ENCODE data around the gene THAP6. TPM values are rescaled to one million over a fixed set of nuclear protein-coding genes. Genes with fewer than 3 reads are reported as not detected.
"Not testable (repeated sequence)": the region's sequence is repeated elsewhere in the genome, so short reads cannot be mapped to it uniquely, and the experiment has no call there.

Gene THAP6
- total RNA-seq, 1 experiment from 2014 or later, result 25.5 TPM

DNA sequence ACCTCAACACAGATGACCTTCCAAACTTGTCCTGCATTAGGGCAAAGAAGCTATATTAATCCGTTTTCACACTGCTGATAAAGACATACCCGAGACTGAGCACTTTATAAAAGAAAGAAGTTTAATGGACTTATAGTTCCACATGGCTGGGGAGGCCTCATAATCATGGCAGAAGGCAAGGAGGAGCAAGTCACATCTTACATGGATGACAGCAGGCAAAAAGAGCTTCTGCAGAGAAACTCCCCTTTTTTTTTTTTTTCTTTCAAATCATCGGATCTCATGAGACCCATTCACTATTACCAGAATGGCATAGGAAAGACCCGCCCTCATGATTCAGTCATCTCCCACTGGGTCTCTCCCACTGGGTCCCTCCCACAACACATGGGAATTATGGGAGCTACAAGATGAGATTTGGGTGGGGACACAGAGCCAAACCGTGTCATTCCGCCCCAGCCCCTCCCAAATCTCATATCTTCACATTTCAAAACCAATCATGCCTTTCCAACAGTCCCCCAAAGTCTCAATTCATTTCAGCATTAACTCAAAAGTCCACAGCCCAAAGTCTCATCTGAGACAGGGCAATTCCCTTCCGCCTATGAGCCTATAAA lies 17.4 kb downstream of the THAP6 start:
- POLR2A ChIA-PET; RAD21 ChIA-PET (ENCODE audit: low non-redundant PET in 1 of 2, low total read pairs in 2 of 2, uncharacterized antibody in 2 of 2, unreplicated experiment in 2 of 2): not testable (repeated sequence)
- H3K36me3 ChIP-seq (ENCODE audit: control insufficient read depth in 1 of 2, insufficient read depth in 2 of 2, low read length in 2 of 2), result peaks cover 9 to 12% of the 10 kb centered on the region in 2 experiments; a peak in 3 of 4 replicates

DNA sequence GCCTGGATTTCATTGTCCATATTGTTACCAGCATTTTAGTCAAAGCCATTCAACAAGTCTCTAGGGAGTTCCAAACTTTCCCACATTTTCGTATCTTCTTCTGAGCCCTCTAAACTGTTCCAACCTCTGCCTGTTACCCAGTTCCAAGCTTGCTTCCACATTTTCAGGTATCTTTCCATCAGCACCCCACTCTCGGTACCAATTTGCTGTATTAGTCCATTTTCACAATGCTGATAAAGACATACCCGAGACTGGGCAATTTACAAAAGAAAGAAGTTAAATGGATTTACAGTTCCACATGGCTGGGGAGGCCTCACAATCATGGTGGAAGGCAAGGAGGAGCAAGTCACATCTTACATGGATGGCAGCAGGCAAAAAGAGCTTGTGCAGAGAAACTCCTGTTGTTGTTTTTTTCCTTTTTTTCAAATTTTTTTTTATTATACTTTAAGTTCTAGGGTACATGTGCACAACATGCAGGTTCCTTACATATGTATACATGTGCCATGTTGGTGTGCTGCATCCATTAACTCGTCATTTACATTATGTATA lies 19.1 kb downstream of the THAP6 start:
- POLR2A ChIA-PET; H3K36me3 ChIP-seq (ENCODE audit: control insufficient read depth in 1 of 2, insufficient read depth in 2 of 2, low read length in 2 of 2); H2AFZ ChIP-seq (ENCODE audit: low read depth, low read length, poor library complexity, severe bottlenecking); H3K27ac ChIP-seq (ENCODE audit: low read depth, low read length); CTCF ChIA-PET; H3K4me2 ChIP-seq (ENCODE audit: low read length); H3K27me3 ChIP-seq (ENCODE audit: insufficient read depth, low read length); H3K9me2 ChIP-seq (ENCODE audit: insufficient read depth); ATAC-seq; intact Hi-C loops (cut with micrococcal nuclease); RAD21 ChIA-PET (ENCODE audit: low non-redundant PET in 1 of 2, low total read pairs in 2 of 2, uncharacterized antibody in 2 of 2, unreplicated experiment in 2 of 2); H4K20me1 ChIP-seq (ENCODE audit: insufficient read depth); BruUV-seq (replicated peaks); H3K79me2 ChIP-seq (ENCODE audit: insufficient read depth, low read length); H3K4me3 ChIP-seq (replicated peaks in 1 of 2; ENCODE audit: low read depth in 1 of 2, low read length in 2 of 2); H3K9me3 ChIP-seq (ENCODE audit: control insufficient read depth in 1 of 2, insufficient read depth in 1 of 2, low read depth in 1 of 2, low read length in 2 of 2); DNase-seq (ENCODE audit: low read depth, low spot score); H3K4me1 ChIP-seq (ENCODE audit: control insufficient read depth in 1 of 2, insufficient read depth in 2 of 2, low read length in 2 of 2); H3K9ac ChIP-seq (ENCODE audit: low read length): not testable (repeated sequence)

More for the DNA sequence above, 17.4 kb downstream of the THAP6 start:
- BruUV-seq (replicated peaks); H3K4me3 ChIP-seq (replicated peaks in 1 of 2; ENCODE audit: low read depth in 1 of 2, low read length in 2 of 2); H3K4me1 ChIP-seq (ENCODE audit: control insufficient read depth in 1 of 2, insufficient read depth in 2 of 2, low read length in 2 of 2); H3K9ac ChIP-seq (ENCODE audit: low read length); H3K27ac ChIP-seq (ENCODE audit: low read depth, low read length); intact Hi-C loops (cut with micrococcal nuclease); H3K9me3 ChIP-seq (ENCODE audit: control insufficient read depth in 1 of 2, insufficient read depth in 1 of 2, low read depth in 1 of 2, low read length in 2 of 2); DNase-seq (ENCODE audit: low read depth, low spot score); CTCF ChIA-PET; ATAC-seq; H3K27me3 ChIP-seq (ENCODE audit: insufficient read depth, low read length); H3K79me2 ChIP-seq (ENCODE audit: insufficient read depth, low read length); H3K9me2 ChIP-seq (ENCODE audit: insufficient read depth); H3K4me2 ChIP-seq (ENCODE audit: low read length); H2AFZ ChIP-seq (ENCODE audit: low read depth, low read length, poor library complexity, severe bottlenecking); H4K20me1 ChIP-seq (ENCODE audit: insufficient read depth): not testable (repeated sequence)

DNA sequence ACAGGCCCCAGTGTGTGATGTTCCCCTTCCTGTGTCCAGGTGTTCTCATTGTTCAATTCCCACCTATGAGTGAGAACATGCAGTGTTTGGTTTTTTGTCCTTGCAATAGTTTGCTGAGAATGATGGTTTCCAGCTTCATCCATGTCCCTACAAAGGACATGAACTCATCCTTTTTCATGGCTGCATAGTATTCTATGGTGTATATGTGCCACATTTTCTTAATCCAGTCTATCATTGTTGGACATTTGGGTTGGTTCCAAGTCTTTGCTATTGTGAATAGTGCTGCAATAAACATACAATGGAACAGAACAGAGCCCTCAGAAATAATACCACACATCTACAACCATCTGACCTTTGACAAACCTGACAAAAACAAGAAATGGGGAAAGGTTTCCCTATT lies 19.7 kb downstream of the THAP6 start:
- ATAC-seq, result not testable (repeated sequence)

DNA sequence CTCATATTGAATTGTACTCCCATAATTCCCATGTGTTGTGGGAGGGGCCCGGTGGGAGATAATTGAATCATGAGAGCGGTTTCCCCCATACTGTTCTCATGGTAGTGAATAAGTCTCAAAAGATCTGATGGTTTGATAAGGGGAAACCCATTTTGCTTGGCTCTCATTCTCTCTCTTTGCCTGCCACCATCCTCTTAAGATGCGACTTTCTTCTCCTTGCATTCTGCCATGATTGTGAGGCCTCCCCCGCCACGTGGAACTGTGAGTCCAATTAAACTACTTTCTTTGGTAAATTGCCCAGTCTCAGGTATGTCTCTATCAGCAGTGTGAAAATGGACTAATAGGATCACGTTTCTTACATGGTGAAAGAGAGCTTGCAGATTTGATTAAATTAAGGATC lies 23.0 kb downstream of the THAP6 start:
- H4K20me1 ChIP-seq (ENCODE audit: insufficient read depth); DNase-seq (ENCODE audit: low read depth, low spot score); H3K4me1 ChIP-seq (ENCODE audit: control insufficient read depth in 1 of 2, insufficient read depth in 2 of 2, low read length in 2 of 2); H3K9ac ChIP-seq (ENCODE audit: low read length); RAD21 ChIA-PET (ENCODE audit: low non-redundant PET in 1 of 2, low total read pairs in 2 of 2, uncharacterized antibody in 2 of 2, unreplicated experiment in 2 of 2); ATAC-seq; BruUV-seq (replicated peaks); intact Hi-C loops (cut with micrococcal nuclease); H3K36me3 ChIP-seq (ENCODE audit: control insufficient read depth in 1 of 2, insufficient read depth in 2 of 2, low read length in 2 of 2); H3K4me3 ChIP-seq (replicated peaks in 1 of 2; ENCODE audit: low read depth in 1 of 2, low read length in 2 of 2); POLR2A ChIA-PET; H2AFZ ChIP-seq (ENCODE audit: low read depth, low read length, poor library complexity, severe bottlenecking); CTCF ChIA-PET; H3K27ac ChIP-seq (ENCODE audit: low read depth, low read length); H3K4me2 ChIP-seq (ENCODE audit: low read length); H3K9me2 ChIP-seq (ENCODE audit: insufficient read depth); H3K79me2 ChIP-seq (ENCODE audit: insufficient read depth, low read length); H3K27me3 ChIP-seq (ENCODE audit: insufficient read depth, low read length); H3K9me3 ChIP-seq (ENCODE audit: control insufficient read depth in 1 of 2, insufficient read depth in 1 of 2, low read depth in 1 of 2, low read length in 2 of 2): not testable (repeated sequence)

More for the DNA sequence above, 19.7 kb downstream of the THAP6 start:
- H3K9ac ChIP-seq (ENCODE audit: low read length); H3K9me3 ChIP-seq (ENCODE audit: control insufficient read depth in 1 of 2, insufficient read depth in 1 of 2, low read depth in 1 of 2, low read length in 2 of 2); H4K20me1 ChIP-seq (ENCODE audit: insufficient read depth); H3K4me3 ChIP-seq (replicated peaks in 1 of 2; ENCODE audit: low read depth in 1 of 2, low read length in 2 of 2); BruUV-seq (replicated peaks); intact Hi-C loops (cut with micrococcal nuclease); H3K36me3 ChIP-seq (ENCODE audit: control insufficient read depth in 1 of 2, insufficient read depth in 2 of 2, low read length in 2 of 2); H3K79me2 ChIP-seq (ENCODE audit: insufficient read depth, low read length); H3K27me3 ChIP-seq (ENCODE audit: insufficient read depth, low read length); H2AFZ ChIP-seq (ENCODE audit: low read depth, low read length, poor library complexity, severe bottlenecking); DNase-seq (ENCODE audit: low read depth, low spot score); POLR2A ChIA-PET; H3K4me2 ChIP-seq (ENCODE audit: low read length); RAD21 ChIA-PET (ENCODE audit: low non-redundant PET in 1 of 2, low total read pairs in 2 of 2, uncharacterized antibody in 2 of 2, unreplicated experiment in 2 of 2); H3K9me2 ChIP-seq (ENCODE audit: insufficient read depth); CTCF ChIA-PET; H3K27ac ChIP-seq (ENCODE audit: low read depth, low read length); H3K4me1 ChIP-seq (ENCODE audit: control insufficient read depth in 1 of 2, insufficient read depth in 2 of 2, low read length in 2 of 2): not testable (repeated sequence)

Data from HCT116 (cell line).